Left ventricle myocardium inferior (tissue), 1 donor: ENCODE results near the gene ACLY. TPM values are rescaled to one million over a fixed set of nuclear protein-coding genes. Genes with fewer than 3 reads are reported as not detected.

Source experiments
- DNase-seq: peaks from one replicate; pipeline ENCODE4 v3.0.0-alpha.2; 2020
- H3K27ac ChIP-seq: fragments of 200-600 bp; replicated peaks from 2 replicates; pipeline ENCODE4 v1.8.0; 2021
- H3K27me3 ChIP-seq: fragments of 200-600 bp; 2 replicates; pipeline ENCODE4 v1.8.0; 2021; ENCODE audit warnings: low read depth
- H3K36me3 ChIP-seq: fragments of 200-600 bp; 2 replicates; pipeline ENCODE4 v1.8.0; 2021
- H3K4me1 ChIP-seq: fragments of 200-600 bp; 2 replicates; pipeline ENCODE4 v1.8.0; 2021
- H3K4me3 ChIP-seq: fragments of 200-600 bp; 2 replicates; pipeline ENCODE4 v1.8.0; 2021; ENCODE audit warnings: mild to moderate bottlenecking, moderate library complexity
- H3K9me3 ChIP-seq: fragments of 200-600 bp; replicated peaks from 2 replicates; pipeline ENCODE4 v1.8.0; 2021
- intact Hi-C: fragments of 100-400 bp; cut with micrococcal nuclease; formaldehyde crosslinking; loops from one replicate; pipeline ENCODE4 v1.11.0; 2022
- total RNA-seq: library from RNA; stranded (reverse); fragmentation: NEBNext Ultra II Directional; extraction: Animal tissue kit (Norgen Biotek cat#: 25700); gene quantifications from one replicate; pipeline ENCODE4 v1.2.1, GENCODE V29; 2021
- TF ChIP-seq, protein P1 (sequence below): fragments of 200-600 bp; IDR thresholded peaks from 2 replicates; pipeline ENCODE4 v1.8.0; 2021; ENCODE audit warnings: antibody characterized with exemption, mild to moderate bottlenecking, borderline replicate concordance
- donor health status: DM: no; HTN: yes; CAD: no; lungs with severe emphysema.

Gene ACLY
- total RNA-seq, 1 donor from 2014 or later = 23.5 TPM

DNA sequence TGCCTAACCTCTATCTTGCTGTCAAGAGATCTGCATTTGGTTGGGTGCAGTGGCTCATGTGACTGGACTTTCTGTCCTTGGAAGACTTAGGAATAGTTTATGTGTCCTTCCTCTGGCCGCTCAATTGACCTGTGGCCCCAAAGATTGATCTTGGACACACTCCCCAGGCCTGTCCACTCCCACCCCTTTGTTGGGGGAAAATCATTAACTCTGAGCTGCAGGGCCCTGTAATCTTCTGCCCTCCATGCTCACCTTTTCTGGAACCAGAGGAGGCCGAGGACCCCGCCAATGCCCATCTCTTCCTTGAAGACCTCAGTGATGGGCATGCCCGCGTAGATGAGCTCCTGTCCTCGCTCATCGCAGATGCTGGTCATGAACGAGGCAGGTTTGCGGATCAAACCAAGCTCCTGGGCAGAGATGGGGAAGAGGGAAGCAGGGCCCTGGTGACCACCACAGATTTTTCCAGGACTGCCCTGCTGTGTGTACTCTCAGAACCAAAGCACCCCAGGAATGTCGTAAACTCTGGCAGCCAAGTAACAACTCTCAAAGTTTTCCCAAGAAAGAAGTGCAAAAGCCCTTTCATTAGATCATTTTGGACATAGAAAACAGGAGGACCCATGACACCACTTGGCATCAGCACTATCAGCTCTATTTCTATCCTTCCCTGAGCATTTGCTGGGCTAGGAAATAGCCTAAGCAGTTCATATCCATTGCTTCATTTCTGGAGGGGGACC is 45.0 kb downstream of the ACLY start:
- TF ChIP-seq, protein P1, sequence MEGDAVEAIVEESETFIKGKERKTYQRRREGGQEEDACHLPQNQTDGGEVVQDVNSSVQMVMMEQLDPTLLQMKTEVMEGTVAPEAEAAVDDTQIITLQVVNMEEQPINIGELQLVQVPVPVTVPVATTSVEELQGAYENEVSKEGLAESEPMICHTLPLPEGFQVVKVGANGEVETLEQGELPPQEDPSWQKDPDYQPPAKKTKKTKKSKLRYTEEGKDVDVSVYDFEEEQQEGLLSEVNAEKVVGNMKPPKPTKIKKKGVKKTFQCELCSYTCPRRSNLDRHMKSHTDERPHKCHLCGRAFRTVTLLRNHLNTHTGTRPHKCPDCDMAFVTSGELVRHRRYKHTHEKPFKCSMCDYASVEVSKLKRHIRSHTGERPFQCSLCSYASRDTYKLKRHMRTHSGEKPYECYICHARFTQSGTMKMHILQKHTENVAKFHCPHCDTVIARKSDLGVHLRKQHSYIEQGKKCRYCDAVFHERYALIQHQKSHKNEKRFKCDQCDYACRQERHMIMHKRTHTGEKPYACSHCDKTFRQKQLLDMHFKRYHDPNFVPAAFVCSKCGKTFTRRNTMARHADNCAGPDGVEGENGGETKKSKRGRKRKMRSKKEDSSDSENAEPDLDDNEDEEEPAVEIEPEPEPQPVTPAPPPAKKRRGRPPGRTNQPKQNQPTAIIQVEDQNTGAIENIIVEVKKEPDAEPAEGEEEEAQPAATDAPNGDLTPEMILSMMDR = no peak
- no peaks in the 10 kb centered on the region for H3K27me3 ChIP-seq
- no peak overlapping the region for H3K27ac ChIP-seq
- intact Hi-C loops = no loop called here
- no peak overlapping the region for H3K4me3 ChIP-seq
- H3K36me3 ChIP-seq = peaks cover 76% of the 10 kb centered on the region
- no peaks in the 10 kb centered on the region for H3K4me1 ChIP-seq
- no peak for DNase-seq
- H3K9me3 ChIP-seq = no peaks in the 10 kb centered on the region

DNA sequence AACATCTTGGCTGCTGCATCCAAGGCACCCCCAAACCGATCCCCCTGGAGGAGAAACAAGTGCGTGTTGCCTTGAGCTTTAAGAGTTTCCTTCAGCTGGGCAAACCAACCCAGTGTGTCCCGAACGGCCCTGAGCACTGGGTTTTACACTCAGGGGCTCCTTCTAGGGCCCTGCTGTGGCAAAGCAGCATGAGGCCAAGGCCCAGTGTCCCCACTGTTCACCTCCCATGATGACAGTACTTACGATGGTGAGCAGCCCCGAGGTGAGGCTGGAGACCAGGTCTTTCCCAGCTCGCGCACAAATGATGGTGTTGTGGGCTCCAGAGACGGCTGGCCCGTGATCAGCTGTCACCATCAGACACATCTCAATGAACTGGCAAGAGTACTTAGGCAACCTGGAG is 47.0 kb downstream of the ACLY start:
- H3K36me3 ChIP-seq = peaks cover 73% of the 10 kb centered on the region
- no peak overlapping the region for H3K4me3 ChIP-seq
- H3K4me1 ChIP-seq = no peaks in the 10 kb centered on the region
- no peak for DNase-seq
- no peaks in the 10 kb centered on the region for H3K27me3 ChIP-seq
- intact Hi-C loops = no loop called here
- H3K9me3 ChIP-seq = no peaks in the 10 kb centered on the region
- no peak overlapping the region for H3K27ac ChIP-seq
- TF ChIP-seq, protein P1 = no peak

DNA sequence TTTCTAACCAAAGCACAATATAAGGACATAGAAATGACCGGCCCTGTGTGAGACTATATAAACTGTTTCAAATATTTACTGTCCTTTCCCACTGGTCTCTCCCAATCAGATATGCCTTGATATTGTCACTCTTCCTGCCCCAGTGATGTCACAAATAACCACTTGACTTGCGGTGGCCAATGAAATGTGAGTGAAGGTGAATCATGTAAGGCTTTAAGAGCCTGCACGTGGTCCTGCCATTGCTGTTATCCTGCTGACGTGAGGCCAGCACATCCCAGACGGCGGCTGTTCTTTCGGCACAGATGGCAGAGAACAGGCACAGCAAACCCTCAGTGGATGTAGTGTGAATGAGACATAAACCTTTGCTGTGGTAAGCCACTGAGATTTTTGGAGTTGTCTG is 48.1 kb downstream of the ACLY start:
- Histone ChIP-seq H3K4me3 (no peak overlapping the region), H3K27me3 (no peaks in the 10 kb centered on the region), H3K4me1 (peaks cover 3% of the 10 kb centered on the region), H3K9me3 (no peaks in the 10 kb centered on the region), H3K27ac (no peak overlapping the region), H3K36me3 (peaks cover 69% of the 10 kb centered on the region)
- DNase-seq = no peak
- intact Hi-C loops = no loop called here
- TF ChIP-seq, protein P1 = no peak

DNA sequence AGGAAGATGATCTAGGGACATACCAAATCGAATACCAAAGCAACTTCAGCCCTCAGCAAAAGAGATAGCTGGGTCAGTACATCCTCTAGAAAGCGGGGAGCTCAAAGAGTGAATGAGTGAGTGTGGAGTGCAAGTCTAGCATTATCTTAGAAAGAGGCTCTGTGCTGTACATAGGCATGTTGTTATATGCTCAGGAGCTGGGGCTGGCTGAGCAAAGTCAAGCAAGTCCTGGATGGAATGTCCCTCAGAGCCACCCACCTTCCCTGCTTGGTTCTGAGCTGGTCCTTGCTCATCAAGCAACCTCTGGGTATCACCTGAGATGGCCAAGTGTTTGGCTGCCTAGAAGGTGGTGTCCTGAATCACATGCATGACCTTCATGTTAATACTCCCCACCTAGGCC is 48.7 kb downstream of the ACLY start:
- H3K4me1 ChIP-seq = peaks cover 5% of the 10 kb centered on the region
- intact Hi-C loops = no loop called here
- peaks cover 69% of the 10 kb centered on the region for H3K36me3 ChIP-seq
- TF ChIP-seq, protein P1 = no peak
- no peaks in the 10 kb centered on the region for H3K27me3 ChIP-seq
- no peak for DNase-seq
- no peak overlapping the region for H3K4me3 ChIP-seq
- no peaks in the 10 kb centered on the region for H3K9me3 ChIP-seq
- H3K27ac ChIP-seq = no peak overlapping the region

DNA sequence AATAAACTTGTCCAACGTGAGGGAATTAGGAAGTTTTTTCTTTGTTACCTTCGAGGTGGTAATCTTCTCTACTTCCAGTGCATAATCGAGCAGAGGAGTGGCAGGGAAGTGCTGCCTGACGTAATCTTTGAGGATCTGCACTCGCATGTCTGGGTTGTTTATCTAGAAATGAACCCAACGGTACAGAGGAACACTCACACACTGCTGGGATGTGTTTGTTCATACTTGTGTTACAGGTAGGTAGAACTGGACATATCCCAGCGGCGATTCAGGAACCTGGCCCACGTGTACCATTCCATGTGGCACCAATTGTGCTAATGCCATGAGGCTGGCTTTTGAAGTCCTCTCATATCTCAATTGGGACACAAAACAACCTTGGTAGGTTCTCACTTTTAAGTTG is 49.3 kb downstream of the ACLY start:
- Histone ChIP-seq H3K9me3 (no peaks in the 10 kb centered on the region), H3K27ac (no peak overlapping the region), H3K36me3 (peaks cover 69% of the 10 kb centered on the region), H3K4me3 (no peak overlapping the region), H3K27me3 (no peaks in the 10 kb centered on the region), H3K4me1 (peaks cover 12% of the 10 kb centered on the region)
- TF ChIP-seq, protein P1 = no peak
- intact Hi-C loops = no loop called here
- no peak for DNase-seq
